GM12878 (cell line): Measurements from ENCODE around the gene COX10. TPM values are rescaled to one million over a fixed set of nuclear protein-coding genes. Genes with fewer than 3 reads are reported as not detected.

ENCODE experiments used
- ATAC-seq: fragments of 200-7000 bp; cut with Tn5 transposase; 3 replicates; pipeline ENCODE4 v1.9.1; 2020; ENCODE audit warnings: mild to moderate bottlenecking, moderate library complexity
- BruUV-seq: library from RNA; stranded (reverse); fragments of 400-500 nt; replicated peaks from 2 replicates; lab custom pipeline; 2021; lab: Mats Ljungman, UMichigan
- CTCF ChIA-PET: fragments of 300-600 bp; sonication (Branson Sonifier 250); formaldehyde crosslinking; extraction: SDS; loops from one replicate; lab custom pipeline; 2021; ENCODE audit warnings: inconsistent platforms; lab: Yijun Ruan, JAX
- POLR2A ChIA-PET: fragments of 350-600 bp; formaldehyde crosslinking; extraction: SDS; loops from one replicate; lab custom pipeline; 2021; ENCODE audit warnings: inconsistent platforms; lab: Charles Lee
- RAD21 ChIA-PET: fragments of 300-600 bp; sonication (Branson Sonifier 250); formaldehyde crosslinking; loops from one replicate; lab custom pipeline; 2023; ENCODE audit warnings: antibody characterized with exemption; ENCODE audit not compliant: unreplicated experiment; lab: Charles Lee
- SMC1A ChIA-PET: fragments of 300-600 bp; sonication (Branson Sonifier 250); formaldehyde crosslinking; loops from one replicate; lab custom pipeline; 2023; ENCODE audit not compliant: unreplicated experiment, uncharacterized antibody; lab: Charles Lee
- DNase-seq: peaks from one replicate; pipeline ENCODE4 v3.0.0-alpha.2; 2011; ENCODE audit warnings: low read depth, low spot score
- FAIRE-seq: peaks from 3 replicates; lab custom pipeline; 2011; peaks lifted over from hg19 to GRCh38; lab: Jason Lieb, UNC
- H2AFZ ChIP-seq: 2 replicates; pipeline ENCODE4 v1.6.0; 2011; ENCODE audit warnings: low read depth, low read length, control low read depth; ENCODE audit not compliant: control insufficient read depth
- H3K27ac ChIP-seq: 2 replicates; pipeline ENCODE4 v1.5.1; 2011; ENCODE audit warnings: control low read depth; ENCODE audit not compliant: control insufficient read depth, insufficient read depth
- H3K27me3 ChIP-seq, 2 experiments: replicated peaks in 1 of 2; 2 replicates each; pipeline versions ENCODE4 v1.6.0 to v1.6.1; 2011; ENCODE audit warnings: low read length in 1 of 2; ENCODE audit not compliant: control insufficient read depth in 2 of 2, insufficient read depth in 2 of 2
- H3K36me3 ChIP-seq, 2 experiments: 2 replicates each; pipeline ENCODE4 v1.5.1; 2011; ENCODE audit warnings: low read length in 1 of 2; ENCODE audit not compliant: control insufficient read depth in 2 of 2, insufficient read depth in 2 of 2
- H3K4me1 ChIP-seq: 2 replicates; pipeline ENCODE4 v1.6.1; 2011; ENCODE audit warnings: mild to moderate bottlenecking, low read length, moderate library complexity, mixed read lengths; ENCODE audit not compliant: control insufficient read depth, insufficient read depth
- H3K4me2 ChIP-seq: 2 replicates; pipeline ENCODE4 v1.6.0; 2011; ENCODE audit warnings: control low read depth; ENCODE audit not compliant: control insufficient read depth, insufficient read depth
- H3K4me3 ChIP-seq: fragments of 200-600 bp; sonication (generic); 2 replicates; pipeline ENCODE4 v1.5.1; 2016
- H3K79me2 ChIP-seq: 2 replicates; pipeline ENCODE4 v1.6.0; 2011; ENCODE audit warnings: low read length; ENCODE audit not compliant: control insufficient read depth, insufficient read depth
- H3K9ac ChIP-seq: 2 replicates; pipeline ENCODE4 v1.8.0; 2011; ENCODE audit warnings: low read length, control low read depth, mixed read lengths; ENCODE audit not compliant: control insufficient read depth, insufficient read depth
- H3K9me3 ChIP-seq: replicated peaks from 3 replicates; pipeline ENCODE4 v1.5.1; 2011; ENCODE audit warnings: mild to moderate bottlenecking, low read length; ENCODE audit not compliant: control insufficient read depth, insufficient read depth
- H4K20me1 ChIP-seq: 2 replicates; pipeline ENCODE4 v1.6.0; 2011; ENCODE audit not compliant: control insufficient read depth, insufficient read depth
- ASH2L ChIP-seq: fragments of 300-600, 200-600 bp; sonication (generic); IDR thresholded peaks from 2 replicates; pipeline ENCODE4 v1.6.1; 2017; ENCODE audit warnings: low read depth, mild to moderate bottlenecking, borderline replicate concordance
- BHLHE40 ChIP-seq, 2 experiments: fragments of 450-650 bp in 1 of 2; IDR thresholded peaks; 2 replicates each; pipeline ENCODE4 v1.6.1; 2011 to 2017; ENCODE audit warnings: low read depth in 2 of 2, borderline replicate concordance in 1 of 2, improper control_type of control experiment in 1 of 2, low read length in 1 of 2, mild to moderate bottlenecking in 1 of 2
- CHD2 ChIP-seq: IDR thresholded peaks from 2 replicates; pipeline ENCODE4 v1.6.1; 2011; ENCODE audit warnings: low read depth, low read length, improper control_type of control experiment, borderline replicate concordance
- CHD4 ChIP-seq: fragments of 200-600 bp; sonication (generic); IDR thresholded peaks from 2 replicates; pipeline ENCODE4 v1.6.1; 2016; ENCODE audit warnings: mild to moderate bottlenecking
- DPF2 ChIP-seq: fragments of 450-650 bp; IDR thresholded peaks from 2 replicates; pipeline ENCODE4 v1.6.1; 2017; ENCODE audit warnings: mild to moderate bottlenecking
- EZH2 ChIP-seq: IDR thresholded peaks from 2 replicates; pipeline ENCODE4 v1.6.1; 2012; ENCODE audit warnings: low read depth, mild to moderate bottlenecking, control low read depth, inconsistent platforms, low read length, borderline replicate concordance; ENCODE audit not compliant: control insufficient read depth
- GATAD2B ChIP-seq: fragments of 450-650 bp; conservative IDR thresholded peaks from 2 replicates; pipeline ENCODE4 v1.6.1; 2017; ENCODE audit warnings: low read depth, mild to moderate bottlenecking, moderate library complexity
- HCFC1 ChIP-seq: fragments of 150-350 bp; IDR thresholded peaks from 2 replicates; pipeline ENCODE4 v1.6.1; 2014; ENCODE audit warnings: low read length
- HDAC6 ChIP-seq: fragments of 200-600 bp; sonication (generic); IDR thresholded peaks from one replicate; pipeline ENCODE4 v1.8.0; 2017; ENCODE audit warnings: antibody characterized with exemption; ENCODE audit not compliant: unreplicated experiment
- JUNB ChIP-seq: IDR thresholded peaks from 2 replicates; pipeline ENCODE4 v1.6.1; 2016; ENCODE audit warnings: antibody characterized with exemption, mild to moderate bottlenecking
- MEF2A ChIP-seq: IDR thresholded peaks from 2 replicates; pipeline ENCODE4 v1.6.1; 2011; ENCODE audit warnings: low read depth, mild to moderate bottlenecking, low read length, moderate library complexity; ENCODE audit not compliant: insufficient read depth
- MEF2B ChIP-seq: fragments of 450-650 bp; IDR thresholded peaks from 2 replicates; pipeline ENCODE4 v1.6.1; 2018; ENCODE audit warnings: mild to moderate bottlenecking, moderate library complexity; ENCODE audit not compliant: partially characterized antibody, poor library complexity, severe bottlenecking
- MYB ChIP-seq: fragments of 150-350 bp; IDR thresholded peaks from 2 replicates; pipeline ENCODE4 v1.6.1; 2014; ENCODE audit warnings: mild to moderate bottlenecking, low read depth, low read length, borderline replicate concordance
- NFXL1 ChIP-seq: fragments of 450-650 bp; IDR thresholded peaks from 2 replicates; pipeline ENCODE4 v1.6.1; 2017; ENCODE audit warnings: antibody characterized with exemption, mild to moderate bottlenecking, borderline replicate concordance
- NFYB ChIP-seq: IDR thresholded peaks from 2 replicates; pipeline ENCODE4 v1.6.1; 2011; ENCODE audit warnings: low read depth, mild to moderate bottlenecking, low read length, improper control_type of control experiment, moderate library complexity; ENCODE audit not compliant: insufficient read depth
- POU2F2 ChIP-seq: IDR thresholded peaks from 3 replicates; pipeline ENCODE4 v1.6.1; 2011; ENCODE audit warnings: low read depth, mild to moderate bottlenecking, low read length, borderline replicate concordance
- RBBP5 ChIP-seq: fragments of 200-600 bp; sonication (generic); conservative IDR thresholded peaks from 2 replicates; pipeline ENCODE4 v1.6.1; 2016
- SKIL ChIP-seq: fragments of 450-650 bp; IDR thresholded peaks from 2 replicates; pipeline ENCODE4 v1.6.1; 2017; ENCODE audit warnings: mild to moderate bottlenecking, low read depth, inconsistent platforms; ENCODE audit not compliant: poor library complexity, severe bottlenecking
- SP1 ChIP-seq: IDR thresholded peaks from one replicate; pipeline ENCODE4 v1.6.1; 2011; ENCODE audit warnings: low read depth, low read length
- TAF1 ChIP-seq: IDR thresholded peaks from 2 replicates; pipeline ENCODE4 v1.6.1; 2011; ENCODE audit warnings: mild to moderate bottlenecking, low read depth, low read length, borderline replicate concordance
- ZNF24 ChIP-seq: fragments of 450-650 bp; IDR thresholded peaks from 2 replicates; pipeline ENCODE4 v1.6.1; 2017; ENCODE audit warnings: antibody characterized with exemption, mild to moderate bottlenecking
- WGBS: methylation state at CpG from one replicate; pipeline ENCODE4 v1.1.6; 2016; ENCODE audit warnings: low lambda C conversion rate; ENCODE audit not compliant: insufficient replicate concordance, insufficient coverage; ENCODE audit errors: missing lambda C conversion rate; 5-methylcytosine and 5-hydroxymethylcytosine counted together
- in situ Hi-C: fragments of 300-500 bp; cut with MboI; formaldehyde crosslinking; loops from 9 replicates; pipeline ENCODE4 v1.14.3; 2018; ENCODE audit warnings: mixed read lengths
- intact Hi-C: fragments of 100-400 bp; cut with micrococcal nuclease; formaldehyde crosslinking; loops from one replicate; pipeline ENCODE4 v1.14.2; 2022; ENCODE audit not compliant: unreplicated experiment
- polyA plus RNA-seq, 11 experiments: library from polyadenylated mRNA; depleted of rRNA in 4 of 11; unstranded in 6 of 11; stranded (reverse) in 5 of 11; fragments of >200 nt; fragmentation: Nextera tagmentation in 4 of 11; fragmentation: Illumina TruSeq in 1 of 11; extraction: Ambion mirVana in 4 of 11; extraction: Trizol in 1 of 11; gene quantifications; 1 replicate in 1 of 11; 2 replicates in 10 of 11; pipeline versions ENCODE4 v1.2.1 to v1.2.3, GENCODE V29; 2011 to 2016; ENCODE audit warnings: inconsistent platforms in 2 of 11, missing spikeins in 2 of 11, low read depth in 1 of 11
- total RNA-seq, 4 experiments: library from RNA; depleted of rRNA in 3 of 4; stranded (reverse); fragments of >200 nt in 3 of 4; fragmentation: Illumina TruSeq in 1 of 4; extraction: Trizol in 1 of 4; gene quantifications; 2 replicates each; pipeline versions ENCODE4 v1.2.1 to v1.2.3, GENCODE V29; 2013 to 2021

COX10 gene
- total and polyA plus RNA-seq, 10 of the 15 experiments (the other 5 are each of a cell fraction or from before 2014, with no cell fraction given) = 9.6 to 29.4 (median 21.3) TPM

- 33% methylated on average over 1 of the region's 1 CpG for WGBS
Observed at GRCh38 chr17:14245002-14245401, 175.7 kb downstream of the COX10 start.

GRCh38 chr17:14245629-14246028 is 176.3 kb downstream of the COX10 start:
- Histone ChIP-seq H3K4me1 (no peaks in the 10 kb centered on the region), H3K27ac (no peak overlapping the region), H3K27me3 (no peaks in the 10 kb centered on the region), H4K20me1 (no peaks in the 10 kb centered on the region), H2AFZ (no peak overlapping the region), H3K36me3 (no peaks in the 10 kb centered on the region), H3K9ac (no peak overlapping the region), H3K4me3 (no peak overlapping the region), H3K79me2 (no peaks in the 10 kb centered on the region), H3K4me2 (no peak overlapping the region), H3K9me3 (no peaks in the 10 kb centered on the region)
- intact Hi-C loops (no loop called here), in situ Hi-C loops (no loop called here)
- FAIRE-seq = no peak
- CTCF ChIA-PET = no interaction called here
- POLR2A ChIA-PET = no interaction called here
- WGBS = 38% methylated on average over 3 of the region's 3 CpGs
- SMC1A ChIA-PET = no interaction called here
- no TSS peak for BruUV-seq
- RAD21 ChIA-PET = no interaction called here
- TF ChIP-seq SKIL = no peak
- no peak for TF ChIP-seq DPF2
- no peak for TF ChIP-seq ASH2L
- TF ChIP-seq HCFC1 = no peak
- TF ChIP-seq EZH2 = no peak
- no peak for TF ChIP-seq CHD4
- TF ChIP-seq MYB = no peak
- no peak for TF ChIP-seq ZNF24
- TF ChIP-seq POU2F2 = no peak
- no peak for TF ChIP-seq NFYB
- TF ChIP-seq RBBP5 = no peak
- TF ChIP-seq NFXL1 = no peak
- no peak for TF ChIP-seq GATAD2B
- no peak for TF ChIP-seq MEF2B
- no peak for ATAC-seq
- no peak for DNase-seq

More at GRCh38 chr17:14245002-14245401, 175.7 kb downstream of the COX10 start:
- CTCF ChIA-PET = no interaction called here
- RAD21 ChIA-PET = no interaction called here
- no peak for TF ChIP-seq HDAC6
- no peak for TF ChIP-seq MEF2A
- no peak for TF ChIP-seq SP1
- TF ChIP-seq CHD2 = no peak
- TF ChIP-seq TAF1 = no peak
- TF ChIP-seq BHLHE40 (IDR thresholded peaks at IDR 0.05; ENCODE audit: borderline replicate concordance in 1 of 2, low read depth in 2 of 2, low read length in 1 of 2) = no peak
- no peak for TF ChIP-seq JUNB
- Histone ChIP-seq H3K4me3 (no peak overlapping the region), H4K20me1 (no peaks in the 10 kb centered on the region), H3K79me2 (no peaks in the 10 kb centered on the region), H3K27me3 (no peaks in the 10 kb centered on the region), H2AFZ (no peak overlapping the region), H3K9ac (no peak overlapping the region), H3K36me3 (no peaks in the 10 kb centered on the region), H3K4me1 (no peaks in the 10 kb centered on the region), H3K27ac (no peak overlapping the region), H3K9me3 (no peaks in the 10 kb centered on the region), H3K4me2 (no peak overlapping the region)
- FAIRE-seq = no peak
- no TSS peak for BruUV-seq
- POLR2A ChIA-PET = no interaction called here
- in situ Hi-C loops = no loop called here
- no peak for ATAC-seq
- intact Hi-C loops = no loop called here
- no peak for DNase-seq
- SMC1A ChIA-PET = interaction anchor here (0.6 kb wide), 1 partner anchor 21 kb away, joined by 3 read pairs; no protein-coding TSS in a partner anchor
